ENCODE results near the gene PALLD.

DNA sequence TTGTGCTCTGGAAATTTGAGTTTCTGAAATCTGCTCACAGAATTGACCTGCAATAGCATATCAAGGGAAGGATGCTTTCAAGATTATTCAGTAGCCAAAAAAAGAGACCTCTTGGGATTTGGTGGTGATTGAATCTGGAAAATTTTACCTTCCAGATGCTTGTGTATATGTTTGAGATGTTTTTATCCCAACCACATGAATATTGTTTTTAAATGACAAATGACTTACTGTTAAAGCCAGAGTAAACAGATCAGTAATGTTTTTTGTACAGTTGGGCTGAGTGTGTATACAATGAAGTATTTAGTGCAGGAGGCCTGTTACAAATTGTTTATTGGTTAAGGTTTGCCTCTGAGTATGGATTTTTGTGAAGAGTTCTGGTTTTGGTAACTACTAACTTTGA lies 386.7 kb downstream of the PALLD start:
- TF ChIP-seq POLR2A (IDR thresholded peaks at IDR 0.05): no peak
- TF ChIP-seq, protein P1, sequence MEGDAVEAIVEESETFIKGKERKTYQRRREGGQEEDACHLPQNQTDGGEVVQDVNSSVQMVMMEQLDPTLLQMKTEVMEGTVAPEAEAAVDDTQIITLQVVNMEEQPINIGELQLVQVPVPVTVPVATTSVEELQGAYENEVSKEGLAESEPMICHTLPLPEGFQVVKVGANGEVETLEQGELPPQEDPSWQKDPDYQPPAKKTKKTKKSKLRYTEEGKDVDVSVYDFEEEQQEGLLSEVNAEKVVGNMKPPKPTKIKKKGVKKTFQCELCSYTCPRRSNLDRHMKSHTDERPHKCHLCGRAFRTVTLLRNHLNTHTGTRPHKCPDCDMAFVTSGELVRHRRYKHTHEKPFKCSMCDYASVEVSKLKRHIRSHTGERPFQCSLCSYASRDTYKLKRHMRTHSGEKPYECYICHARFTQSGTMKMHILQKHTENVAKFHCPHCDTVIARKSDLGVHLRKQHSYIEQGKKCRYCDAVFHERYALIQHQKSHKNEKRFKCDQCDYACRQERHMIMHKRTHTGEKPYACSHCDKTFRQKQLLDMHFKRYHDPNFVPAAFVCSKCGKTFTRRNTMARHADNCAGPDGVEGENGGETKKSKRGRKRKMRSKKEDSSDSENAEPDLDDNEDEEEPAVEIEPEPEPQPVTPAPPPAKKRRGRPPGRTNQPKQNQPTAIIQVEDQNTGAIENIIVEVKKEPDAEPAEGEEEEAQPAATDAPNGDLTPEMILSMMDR (IDR thresholded peaks at IDR 0.05): no peak

All from gastroesophageal sphincter (tissue), 3 donors.